SU-DHL-6 (cell line): ENCODE measurements around the gene PRSS48.

Source experiments
- EZH2phosphoT487 ChIP-seq: fragments of 200-600 bp; sonication (generic), shearing (Covaris generic); conservative IDR thresholded peaks from 2 replicates; pipeline ENCODE4 v1.6.1; 2018; ENCODE audit warnings: mild to moderate bottlenecking, antibody characterized with exemption, low read length, moderate library complexity, mixed read lengths
- TF ChIP-seq, protein P1 (sequence below): fragments of 200-600 bp; sonication (generic); IDR thresholded peaks from one replicate; pipeline ENCODE4 v1.5.1; 2017; ENCODE audit warnings: antibody characterized with exemption, mild to moderate bottlenecking, low read length, moderate library complexity; ENCODE audit not compliant: insufficient read depth, poor library complexity, severe bottlenecking

DNA sequence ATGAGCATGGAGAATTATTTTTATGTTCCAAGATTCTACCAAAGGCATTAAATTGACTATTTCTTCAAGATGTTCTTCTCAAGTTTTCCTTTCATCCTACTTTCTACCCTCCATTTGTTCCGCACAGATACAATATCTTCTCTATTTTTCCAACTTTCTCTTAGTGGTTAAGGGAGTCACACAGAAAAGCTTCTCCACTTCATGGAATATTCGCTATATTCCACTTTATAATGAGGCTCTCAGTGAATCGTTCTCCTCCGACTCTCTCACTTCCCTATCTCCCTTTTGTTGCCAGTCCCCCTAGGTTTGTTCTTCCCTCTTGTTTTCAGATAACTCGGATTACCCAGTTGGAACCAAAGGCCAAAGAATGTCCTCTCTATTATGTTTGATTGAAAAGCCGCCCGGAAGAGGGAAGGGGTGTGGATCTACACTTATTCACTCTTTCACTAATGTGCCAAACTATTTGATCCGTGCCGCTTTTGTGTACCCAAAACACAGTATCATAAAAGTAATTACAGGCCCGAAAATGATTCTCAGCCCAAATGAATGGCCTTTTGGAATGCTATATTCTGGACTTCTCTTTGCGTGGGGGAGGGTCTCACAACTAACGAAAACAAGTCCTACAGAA is 47.3 kb downstream of the PRSS48 start:
- TF ChIP-seq, protein P1, sequence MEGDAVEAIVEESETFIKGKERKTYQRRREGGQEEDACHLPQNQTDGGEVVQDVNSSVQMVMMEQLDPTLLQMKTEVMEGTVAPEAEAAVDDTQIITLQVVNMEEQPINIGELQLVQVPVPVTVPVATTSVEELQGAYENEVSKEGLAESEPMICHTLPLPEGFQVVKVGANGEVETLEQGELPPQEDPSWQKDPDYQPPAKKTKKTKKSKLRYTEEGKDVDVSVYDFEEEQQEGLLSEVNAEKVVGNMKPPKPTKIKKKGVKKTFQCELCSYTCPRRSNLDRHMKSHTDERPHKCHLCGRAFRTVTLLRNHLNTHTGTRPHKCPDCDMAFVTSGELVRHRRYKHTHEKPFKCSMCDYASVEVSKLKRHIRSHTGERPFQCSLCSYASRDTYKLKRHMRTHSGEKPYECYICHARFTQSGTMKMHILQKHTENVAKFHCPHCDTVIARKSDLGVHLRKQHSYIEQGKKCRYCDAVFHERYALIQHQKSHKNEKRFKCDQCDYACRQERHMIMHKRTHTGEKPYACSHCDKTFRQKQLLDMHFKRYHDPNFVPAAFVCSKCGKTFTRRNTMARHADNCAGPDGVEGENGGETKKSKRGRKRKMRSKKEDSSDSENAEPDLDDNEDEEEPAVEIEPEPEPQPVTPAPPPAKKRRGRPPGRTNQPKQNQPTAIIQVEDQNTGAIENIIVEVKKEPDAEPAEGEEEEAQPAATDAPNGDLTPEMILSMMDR, result no peak
- no peak for TF ChIP-seq EZH2phosphoT487
